BJ (cell line): ENCODE data around the gene CFAP410. TPM values are rescaled to one million over a fixed set of nuclear protein-coding genes. Genes with fewer than 3 reads are reported as not detected.

Source experiments
- CTCF ChIA-PET: fragments of 350-600 bp; formaldehyde crosslinking; extraction: SDS; loops from one replicate; lab custom pipeline; 2021; ENCODE audit warnings: antibody characterized with exemption, inconsistent platforms; lab: Yijun Ruan, JAX
- POLR2A ChIA-PET: fragments of 300-600 bp; sonication (Branson Sonifier 250); formaldehyde crosslinking; extraction: SDS; loops from one replicate; lab custom pipeline; 2021; ENCODE audit warnings: antibody characterized with exemption; lab: Charles Lee
- DNase-seq: peaks from one replicate; pipeline ENCODE4 v3.0.0-alpha.2; 2011; ENCODE audit warnings: low read depth
- H3K27me3 ChIP-seq: 2 replicates; pipeline ENCODE4 v1.6.0; 2011; ENCODE audit warnings: low read length; ENCODE audit not compliant: control insufficient read depth, insufficient read depth
- H3K36me3 ChIP-seq: 2 replicates; pipeline ENCODE4 v1.5.1; 2011; ENCODE audit warnings: low read length; ENCODE audit not compliant: control insufficient read depth, insufficient read depth
- H3K4me3 ChIP-seq: 2 replicates; pipeline ENCODE4 v1.5.1; 2011; ENCODE audit warnings: low read depth, mild to moderate bottlenecking, control low read depth, low read length
- CTCF ChIP-seq: IDR thresholded peaks from 2 replicates; pipeline ENCODE4 v1.5.1; 2011; ENCODE audit warnings: low read depth, mild to moderate bottlenecking, control low read depth, inconsistent platforms, low read length, moderate library complexity; ENCODE audit not compliant: insufficient read depth
- polyA plus RNA-seq: library from polyadenylated mRNA; depleted of rRNA; stranded (reverse); fragments of >200 nt; gene quantifications from 2 replicates; pipeline ENCODE4 v1.2.3, GENCODE V29; 2011

The CFAP410 gene
- polyA plus RNA-seq, 1 experiment = 13.5 TPM

- no peak for DNase-seq
- Histone ChIP-seq H3K4me3 (no peak overlapping the region), H3K27me3 (no peaks in the 10 kb centered on the region), H3K36me3 (peaks cover 10% of the 10 kb centered on the region)
- no peak for TF ChIP-seq CTCF
- ChIA-PET CTCF (no interaction called here), POLR2A (no interaction called here)
Observed at GRCh38 chr21:44331650-44332307, 7.4 kb downstream of the CFAP410 start.

GRCh38 chr21:44331209-44331608, 8.0 kb downstream of the CFAP410 start:
- Histone ChIP-seq H3K27me3 (no peaks in the 10 kb centered on the region), H3K4me3 (no peak overlapping the region), H3K36me3 (peaks cover 10% of the 10 kb centered on the region)
- POLR2A ChIA-PET = no interaction called here
- DNase-seq = no peak
- no peak for TF ChIP-seq CTCF
- CTCF ChIA-PET = no interaction called here

DNA sequence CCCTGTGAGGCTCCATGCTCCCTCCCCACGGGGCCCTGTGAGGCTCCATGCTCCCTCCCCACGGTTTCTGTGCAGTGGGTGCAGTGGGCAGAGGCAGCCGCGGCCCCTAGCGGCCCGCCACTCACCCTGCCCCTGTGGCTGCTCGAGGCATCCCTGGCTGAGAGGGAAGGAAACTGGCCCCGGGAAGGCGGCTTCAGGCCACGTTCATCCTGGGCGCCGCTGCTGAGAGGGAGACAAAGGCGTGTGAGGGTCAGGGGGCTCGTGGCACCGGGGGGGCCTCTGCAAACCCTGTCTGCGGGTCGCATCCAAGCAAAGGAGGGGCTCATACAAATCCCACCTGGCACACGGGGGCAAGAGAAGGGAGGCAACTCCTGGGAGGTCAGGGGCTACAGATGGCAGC, 8.5 kb downstream of the CFAP410 start:
- H3K27me3 ChIP-seq = no peaks in the 10 kb centered on the region
- POLR2A ChIA-PET = no interaction called here
- no peak for TF ChIP-seq CTCF
- CTCF ChIA-PET = no interaction called here
- DNase-seq = no peak
- H3K36me3 ChIP-seq = peaks cover 11% of the 10 kb centered on the region
- no peak overlapping the region for H3K4me3 ChIP-seq

GRCh38 chr21:44329971-44330681, 9.1 kb downstream of the CFAP410 start:
- Histone ChIP-seq H3K27me3 (no peaks in the 10 kb centered on the region), H3K4me3 (no peak overlapping the region), H3K36me3 (peaks cover 10% of the 10 kb centered on the region; the same call in 1 of the 2 replicates)
- ChIA-PET POLR2A (no interaction called here), CTCF (interaction anchor here (1.0 to 1.2 kb wide), 2 partner anchors 8 to 31 kb away, joined by 3 to 5 read pairs; no protein-coding TSS in a partner anchor)
- TF ChIP-seq CTCF = no peak
- DNase-seq = no peak

DNA sequence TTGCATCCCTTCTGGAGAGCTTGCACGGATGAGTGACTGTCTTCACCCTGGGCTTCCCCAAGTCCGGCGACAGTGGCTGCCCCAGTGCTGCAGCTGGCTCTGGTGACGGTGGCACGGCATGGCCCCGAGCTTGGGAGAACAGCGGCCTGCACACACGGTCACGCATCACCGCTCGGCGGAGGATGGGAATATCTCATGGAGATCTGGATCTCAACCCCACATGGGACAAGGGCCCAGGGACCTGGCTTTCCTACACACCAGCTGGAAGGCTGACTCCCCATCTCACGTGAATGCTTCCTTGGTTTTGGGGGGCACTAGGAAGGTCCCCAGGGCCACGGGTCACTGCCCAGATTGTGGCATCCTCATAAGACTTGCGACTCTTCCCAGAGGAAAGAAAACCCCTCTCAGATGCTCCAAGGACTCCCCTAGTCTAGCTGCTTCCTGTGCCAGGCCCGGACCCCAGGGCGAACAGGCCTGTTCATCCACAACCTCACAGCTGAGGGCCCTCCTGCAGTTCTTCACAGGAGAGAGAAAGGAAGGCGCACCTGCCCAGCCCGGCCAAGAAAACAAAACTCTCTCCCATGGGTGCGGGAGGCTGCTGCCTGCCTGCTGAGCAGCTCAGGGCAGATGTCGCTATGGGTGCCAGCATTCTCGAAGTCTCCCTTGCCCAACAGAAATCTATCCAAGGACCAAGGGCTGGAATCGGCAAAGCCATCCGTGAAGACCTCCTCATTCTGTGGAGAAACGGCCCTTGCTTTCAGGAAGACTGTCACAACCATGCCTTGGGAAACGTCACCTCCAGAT, 9.9 kb downstream of the CFAP410 start:
- no peak for TF ChIP-seq CTCF
- ChIA-PET POLR2A (no interaction called here), CTCF (interaction anchor here (1.0 to 1.2 kb wide), 2 partner anchors 9 to 30 kb away, joined by 3 to 5 read pairs; no protein-coding TSS in a partner anchor)
- Histone ChIP-seq H3K4me3 (no peak overlapping the region), H3K36me3 (peaks cover 13% of the 10 kb centered on the region), H3K27me3 (no peaks in the 10 kb centered on the region)
- no peak for DNase-seq
